Neural progenitor cell (in vitro differentiated cells): ENCODE measurements around the gene MAGI2. TPM values are rescaled to one million over a fixed set of nuclear protein-coding genes. Genes with fewer than 3 reads are reported as not detected.
A peak's percentile ranks its signal among the peaks of the same experiment; 100 is the strongest.

ENCODE experiments used
- DNase-seq: peaks from one replicate; pipeline ENCODE4 v3.0.0-alpha.2; 2016; ENCODE audit warnings: low spot score
- H2AFZ ChIP-seq: fragments of 200-600 bp; sonication (generic); replicated peaks from 2 replicates; pipeline ENCODE4 v1.6.1; 2016; ENCODE audit warnings: antibody characterized with exemption
- H3F3A ChIP-seq: fragments of 200-600 bp; sonication (generic); 2 replicates; pipeline ENCODE4 v1.6.1; 2016; ENCODE audit warnings: antibody characterized with exemption, low read depth
- H3K27ac ChIP-seq: fragments of 200-600 bp; sonication (generic); 2 replicates; pipeline ENCODE4 v1.5.1; 2016; ENCODE audit warnings: mild to moderate bottlenecking
- H3K27me3 ChIP-seq: fragments of 200-600 bp; sonication (generic); 2 replicates; pipeline ENCODE4 v1.6.1; 2016; ENCODE audit warnings: mild to moderate bottlenecking, moderate library complexity
- H3K36me3 ChIP-seq: fragments of 200-600 bp; sonication (generic); 2 replicates; pipeline ENCODE4 v1.5.1; 2016
- H3K4me1 ChIP-seq: fragments of 200-600 bp; sonication (generic); 2 replicates; pipeline ENCODE4 v1.6.1; 2016; ENCODE audit warnings: mixed run types
- H3K4me2 ChIP-seq: fragments of 200-600 bp; sonication (generic); 2 replicates; pipeline ENCODE4 v1.6.1; 2016
- H3K4me3 ChIP-seq: fragments of 200-600 bp; sonication (generic); 2 replicates; pipeline ENCODE4 v1.5.1; 2016
- H3K79me2 ChIP-seq: fragments of 200-600 bp; sonication (generic); 2 replicates; pipeline ENCODE4 v1.6.1; 2016; ENCODE audit warnings: low read depth
- H3K9ac ChIP-seq: fragments of 200-600 bp; sonication (generic); 2 replicates; pipeline ENCODE4 v1.6.1; 2016
- H3K9me3 ChIP-seq: fragments of 200-600 bp; sonication (generic); 2 replicates; pipeline ENCODE4 v1.5.1; 2016; ENCODE audit warnings: low read depth
- H4K20me1 ChIP-seq: fragments of 200-600 bp; sonication (generic); 2 replicates; pipeline ENCODE4 v1.6.1; 2016; ENCODE audit warnings: low read depth
- H3K27ac Mint-ChIP-seq: 3 replicates; pipeline ENCODE4 v1.8.0; 2021; ENCODE audit warnings: mixed read lengths
- H3K27me3 Mint-ChIP-seq: 2 replicates; pipeline ENCODE4 v1.8.0; 2022; ENCODE audit warnings: low read depth, mild to moderate bottlenecking, inconsistent platforms, moderate library complexity, mixed read lengths; ENCODE audit not compliant: insufficient read depth
- H3K36me3 Mint-ChIP-seq: 3 replicates; pipeline ENCODE4 v1.8.0; 2021; ENCODE audit warnings: mixed read lengths
- H3K4me1 Mint-ChIP-seq: 3 replicates; pipeline ENCODE4 v1.8.0; 2021; ENCODE audit warnings: mixed read lengths
- H3K4me3 Mint-ChIP-seq: 3 replicates; pipeline ENCODE4 v1.8.0; 2021; ENCODE audit warnings: mild to moderate bottlenecking, moderate library complexity, mixed read lengths
- H3K9me3 Mint-ChIP-seq: 3 replicates; pipeline ENCODE4 v1.8.0; 2020; ENCODE audit warnings: mixed read lengths
- CTCF ChIP-seq: fragments of 200-600 bp; sonication (generic); IDR thresholded peaks from 2 replicates; pipeline ENCODE4 v1.5.1; 2017; ENCODE audit warnings: antibody characterized with exemption, mild to moderate bottlenecking
- EZH2 ChIP-seq: fragments of 200-600 bp; sonication (generic); IDR thresholded peaks from 2 replicates; pipeline ENCODE4 v1.6.1; 2017; ENCODE audit warnings: antibody characterized with exemption, mild to moderate bottlenecking, moderate library complexity
- EZH2phosphoT487 ChIP-seq: fragments of 200-600 bp; sonication (generic); IDR thresholded peaks from 2 replicates; pipeline ENCODE4 v1.6.1; 2017; ENCODE audit warnings: antibody characterized with exemption
- total RNA-seq: library from RNA; depleted of rRNA; stranded (reverse); fragments of >200 nt; gene quantifications from 2 replicates; pipeline ENCODE4 v1.2.3, GENCODE V29; 2015; ENCODE audit warnings: low replicate concordance

MAGI2 gene
- total RNA-seq, 1 donor from 2014 or later = 5.8 TPM

GRCh38 chr7:78011642-78012041, 1441.8 kb downstream of the MAGI2 start:
- no peak overlapping the region for H3K27ac ChIP-seq
- no peak for TF ChIP-seq EZH2phosphoT487
- no peak for TF ChIP-seq EZH2
- TF ChIP-seq CTCF = no peak
- H3K36me3 ChIP-seq = no peaks in the 10 kb centered on the region
- H3K9me3 ChIP-seq = no peaks in the 10 kb centered on the region
- no peaks in the 10 kb centered on the region for H3K27me3 ChIP-seq
- H2AFZ ChIP-seq = no peak overlapping the region
- peaks cover 28% of the 10 kb centered on the region for H3K4me1 Mint-ChIP-seq
- no peaks in the 10 kb centered on the region for H3K79me2 ChIP-seq
- H3K4me3 Mint-ChIP-seq = no peak overlapping the region
- no peak overlapping the region for H3K4me2 ChIP-seq
- no peak overlapping the region for H3K4me3 ChIP-seq
- peaks cover 3% of the 10 kb centered on the region for H3K27me3 Mint-ChIP-seq
- no peaks in the 10 kb centered on the region for H4K20me1 ChIP-seq
- DNase-seq = no peak
- H3K4me1 ChIP-seq = no peaks in the 10 kb centered on the region
- H3K9ac ChIP-seq = no peak overlapping the region
- no peaks in the 10 kb centered on the region for H3K9me3 Mint-ChIP-seq
- H3K27ac Mint-ChIP-seq = peak overlapping the region; percentile 8
- peaks cover 2% of the 10 kb centered on the region for H3K36me3 Mint-ChIP-seq
- no peaks in the 10 kb centered on the region for H3F3A ChIP-seq

GRCh38 chr7:78007231-78007630, 1446.2 kb downstream of the MAGI2 start:
- Histone ChIP-seq H3K36me3 (no peaks in the 10 kb centered on the region), H3K79me2 (no peaks in the 10 kb centered on the region), H3F3A (no peaks in the 10 kb centered on the region), H3K27me3 (no peaks in the 10 kb centered on the region), H3K9ac (no peak overlapping the region), H3K9me3 (no peaks in the 10 kb centered on the region), H4K20me1 (no peaks in the 10 kb centered on the region), H3K4me2 (no peak overlapping the region), H3K4me1 (no peaks in the 10 kb centered on the region), H3K27ac (no peak overlapping the region), H3K4me3 (no peak overlapping the region), H2AFZ (no peak overlapping the region)
- Mint-ChIP-seq H3K9me3 (peaks cover 2% of the 10 kb centered on the region), H3K27me3 (no peaks in the 10 kb centered on the region), H3K4me3 (no peak overlapping the region), H3K36me3 (peaks cover 3% of the 10 kb centered on the region), H3K27ac (no peak overlapping the region), H3K4me1 (peaks cover 1% of the 10 kb centered on the region)
- DNase-seq = no peak
- TF ChIP-seq CTCF (no peak), EZH2phosphoT487 (no peak), EZH2 (no peak)

- no peak overlapping the region for H2AFZ ChIP-seq
- Mint-ChIP-seq H3K27ac (no peak overlapping the region), H3K27me3 (peaks cover 4% of the 10 kb centered on the region), H3K36me3 (peaks cover 2% of the 10 kb centered on the region), H3K9me3 (peaks cover 6% of the 10 kb centered on the region), H3K4me1 (no peaks in the 10 kb centered on the region), H3K4me3 (no peak overlapping the region)
- no peaks in the 10 kb centered on the region for H4K20me1 ChIP-seq
- H3K27me3 ChIP-seq = no peaks in the 10 kb centered on the region
- DNase-seq = peak; percentile 30
- H3K9ac ChIP-seq = no peak overlapping the region
- H3K79me2 ChIP-seq = no peaks in the 10 kb centered on the region
- no peaks in the 10 kb centered on the region for H3K36me3 ChIP-seq
- no peaks in the 10 kb centered on the region for H3K9me3 ChIP-seq
- no peak for TF ChIP-seq CTCF
- TF ChIP-seq EZH2 = no peak
- TF ChIP-seq EZH2phosphoT487 = no peak
- no peak overlapping the region for H3K27ac ChIP-seq
- no peaks in the 10 kb centered on the region for H3K4me1 ChIP-seq
- no peaks in the 10 kb centered on the region for H3F3A ChIP-seq
- H3K4me3 ChIP-seq = no peak overlapping the region
- no peak overlapping the region for H3K4me2 ChIP-seq
These were observed 1447.3 kb downstream of the MAGI2 start for GRCh38 chr7:78006063-78006755.
